BJ (cell line): Measurements from ENCODE around the gene ALOXE3. TPM values are rescaled to one million over a fixed set of nuclear protein-coding genes. Genes with fewer than 3 reads are reported as not detected.
A peak's percentile ranks its signal among the peaks of the same experiment; 100 is the strongest.

Source experiments
- CTCF ChIA-PET: fragments of 350-600 bp; formaldehyde crosslinking; extraction: SDS; loops from one replicate; lab custom pipeline; 2021; ENCODE audit warnings: antibody characterized with exemption, inconsistent platforms; lab: Yijun Ruan, JAX
- POLR2A ChIA-PET: fragments of 300-600 bp; sonication (Branson Sonifier 250); formaldehyde crosslinking; extraction: SDS; loops from one replicate; lab custom pipeline; 2021; ENCODE audit warnings: antibody characterized with exemption; lab: Charles Lee
- DNase-seq: peaks from one replicate; pipeline ENCODE4 v3.0.0-alpha.2; 2011; ENCODE audit warnings: low read depth
- H3K27me3 ChIP-seq: 2 replicates; pipeline ENCODE4 v1.6.0; 2011; ENCODE audit warnings: low read length; ENCODE audit not compliant: control insufficient read depth, insufficient read depth
- H3K36me3 ChIP-seq: 2 replicates; pipeline ENCODE4 v1.5.1; 2011; ENCODE audit warnings: low read length; ENCODE audit not compliant: control insufficient read depth, insufficient read depth
- H3K4me3 ChIP-seq: 2 replicates; pipeline ENCODE4 v1.5.1; 2011; ENCODE audit warnings: low read depth, mild to moderate bottlenecking, control low read depth, low read length
- CTCF ChIP-seq: IDR thresholded peaks from 2 replicates; pipeline ENCODE4 v1.5.1; 2011; ENCODE audit warnings: low read depth, mild to moderate bottlenecking, control low read depth, inconsistent platforms, low read length, moderate library complexity; ENCODE audit not compliant: insufficient read depth
- polyA plus RNA-seq: library from polyadenylated mRNA; depleted of rRNA; stranded (reverse); fragments of >200 nt; gene quantifications from 2 replicates; pipeline ENCODE4 v1.2.3, GENCODE V29; 2011

The ALOXE3 gene
- polyA plus RNA-seq, 1 experiment: 0.10 TPM

GRCh38 chr17:8128125-8128784 lies 9.9 kb upstream of the ALOXE3 start:
- H3K4me3 ChIP-seq: no peak overlapping the region
- no peaks in the 10 kb centered on the region for H3K36me3 ChIP-seq
- no peak for TF ChIP-seq CTCF
- POLR2A ChIA-PET: no interaction called here
- H3K27me3 ChIP-seq: no peaks in the 10 kb centered on the region; the same call in 1 of the 2 replicates
- DNase-seq: no peak
- CTCF ChIA-PET: interaction anchor here (1.5 to 1.8 kb wide), 2 partner anchors 10 kb away, joined by 7 to 29 read pairs; no protein-coding TSS in a partner anchor

GRCh38 chr17:8126491-8127066 lies 8.3 kb upstream of the ALOXE3 start:
- H3K4me3 ChIP-seq: peak overlapping the region; percentile 56
- no peaks in the 10 kb centered on the region; the same call in 1 of the 2 replicates for H3K27me3 ChIP-seq
- no peaks in the 10 kb centered on the region for H3K36me3 ChIP-seq
- no peak for TF ChIP-seq CTCF
- POLR2A ChIA-PET: no interaction called here
- CTCF ChIA-PET: interaction anchor here (0.6 to 1.8 kb wide), 7 partner anchors 12 to 353 kb away, joined by 3 to 29 read pairs (median 4); partner anchors contain the start of gene AURKB
- DNase-seq: no peak

GRCh38 chr17:8125947-8126490 lies 7.7 kb upstream of the ALOXE3 start:
- DNase-seq: no peak
- CTCF ChIA-PET: interaction anchor here (1.0 to 1.8 kb wide), 3 partner anchors 12 to 95 kb away, joined by 4 to 29 read pairs (median 4); no protein-coding TSS in a partner anchor
- H3K4me3 ChIP-seq: peak overlapping the region; percentile 56
- POLR2A ChIA-PET: no interaction called here
- TF ChIP-seq CTCF: no peak
- H3K36me3 ChIP-seq: no peaks in the 10 kb centered on the region
- H3K27me3 ChIP-seq: no peaks in the 10 kb centered on the region; the same call in 1 of the 2 replicates

GRCh38 chr17:8125154-8125946 lies 7.0 kb upstream of the ALOXE3 start:
- TF ChIP-seq CTCF: no peak
- POLR2A ChIA-PET: no interaction called here
- no peaks in the 10 kb centered on the region; the same call in 1 of the 2 replicates for H3K27me3 ChIP-seq
- H3K4me3 ChIP-seq: peak overlapping the region; percentile 56
- no peak for DNase-seq
- H3K36me3 ChIP-seq: no peaks in the 10 kb centered on the region
- CTCF ChIA-PET: interaction anchor here (1.4 kb wide), 1 partner anchor 10 kb away, joined by 4 read pairs; no protein-coding TSS in a partner anchor
